HCT116 (cell line): ENCODE measurements around the gene IL1R2. TPM values are rescaled to one million over a fixed set of nuclear protein-coding genes. Genes with fewer than 3 reads are reported as not detected.

Source experiments
- ATAC-seq: fragments of 200-7000 bp; cut with Tn5 transposase; 2 replicates; pipeline ENCODE4 v1.9.1; 2020; ENCODE audit warnings: mild to moderate bottlenecking, moderate library complexity
- BruUV-seq: library from RNA; stranded (reverse); fragments of 400-500 nt; replicated peaks from 2 replicates; lab custom pipeline; 2021; lab: Mats Ljungman, UMichigan
- CTCF ChIA-PET: fragments of 300-600 bp; sonication (Branson Sonifier 250); formaldehyde crosslinking; loops from one replicate; lab custom pipeline; 2021; ENCODE audit warnings: antibody characterized with exemption; lab: Charles Lee
- POLR2A ChIA-PET: fragments of 300-600, 350-600 bp; sonication (Branson Sonifier 250); formaldehyde crosslinking; loops from one replicate; lab custom pipeline; 2021; ENCODE audit warnings: antibody characterized with exemption; lab: Charles Lee
- RAD21 ChIA-PET, 2 experiments: fragments of 300-600 bp; sonication (Branson Sonifier 250); formaldehyde crosslinking; loops; one replicate each; lab custom pipeline; 2023; ENCODE audit warnings: low total read pairs in 2 of 2; ENCODE audit not compliant: uncharacterized antibody in 2 of 2, unreplicated experiment in 2 of 2, low non-redundant PET in 1 of 2; lab: Charles Lee
- DNase-seq: peaks from one replicate; pipeline ENCODE4 v3.0.0-alpha.2; 2010; ENCODE audit warnings: low read depth, low spot score
- H2AFZ ChIP-seq: fragments of 200-600 bp; shearing (Covaris generic), sonication (generic); 2 replicates; pipeline ENCODE4 v1.6.1; 2017; ENCODE audit warnings: low read depth, mixed run types, mixed read lengths, antibody characterized with exemption, low read length; ENCODE audit not compliant: poor library complexity, severe bottlenecking
- H3K27ac ChIP-seq: 2 replicates; pipeline ENCODE4 v1.5.1; 2012; ENCODE audit warnings: low read depth, low read length
- H3K27me3 ChIP-seq: fragments of 200-600 bp; sonication (generic); 2 replicates; pipeline ENCODE4 v1.6.1; 2016; ENCODE audit warnings: mixed run types, low read length, mixed read lengths; ENCODE audit not compliant: insufficient read depth
- H3K36me3 ChIP-seq, 2 experiments: fragments of 200-500 bp in 1 of 2; fragments of 200-600 bp in 1 of 2; sonication (Bioruptor generic) in 1 of 2; sonication (generic) in 1 of 2; 2 replicates each; pipeline versions ENCODE4 v1.5.1 to v1.6.1; 2014 to 2016; ENCODE audit warnings: low read length in 2 of 2, inconsistent platforms in 1 of 2, mixed read lengths in 1 of 2, mixed run types in 1 of 2; ENCODE audit not compliant: insufficient read depth in 2 of 2, control insufficient read depth in 1 of 2
- H3K4me1 ChIP-seq, 2 experiments: fragments of 200-600 bp in 1 of 2; sonication (generic) in 1 of 2; 2 replicates each; pipeline versions ENCODE4 v1.5.1 to v1.6.1; 2012 to 2017; ENCODE audit warnings: low read length in 2 of 2, inconsistent platforms in 1 of 2, mild to moderate bottlenecking in 1 of 2, mixed read lengths in 1 of 2, mixed run types in 1 of 2, moderate library complexity in 1 of 2; ENCODE audit not compliant: insufficient read depth in 2 of 2, control insufficient read depth in 1 of 2
- H3K4me2 ChIP-seq: fragments of 200-600 bp; sonication (generic); 2 replicates; pipeline ENCODE4 v1.6.1; 2017; ENCODE audit warnings: mixed run types, low read length, mixed read lengths
- H3K4me3 ChIP-seq, 2 experiments: fragments of 200-600 bp in 1 of 2; sonication (generic) in 1 of 2; replicated peaks in 1 of 2; 2 replicates each; pipeline ENCODE4 v1.5.1; 2011 to 2016; ENCODE audit warnings: low read length in 2 of 2, control low read depth in 1 of 2, low read depth in 1 of 2, mild to moderate bottlenecking in 1 of 2, mixed read lengths in 1 of 2, mixed run types in 1 of 2
- H3K79me2 ChIP-seq: fragments of 200-600 bp; sonication (generic); 2 replicates; pipeline ENCODE4 v1.6.1; 2017; ENCODE audit warnings: mild to moderate bottlenecking, mixed run types, low read length, moderate library complexity, mixed read lengths; ENCODE audit not compliant: insufficient read depth
- H3K9ac ChIP-seq: fragments of 200-600 bp; sonication (generic); 2 replicates; pipeline ENCODE4 v1.6.1; 2016; ENCODE audit warnings: low read length, mixed read lengths
- H3K9me2 ChIP-seq: fragments of 200-600 bp; sonication (generic), shearing (Covaris generic); 2 replicates; pipeline ENCODE4 v1.6.1; 2017; ENCODE audit warnings: mixed run types, mild to moderate bottlenecking, moderate library complexity; ENCODE audit not compliant: insufficient read depth
- H3K9me3 ChIP-seq, 2 experiments: fragments of 200-500 bp in 1 of 2; fragments of 200-600 bp in 1 of 2; sonication (Bioruptor generic) in 1 of 2; sonication (generic) in 1 of 2; 2 replicates each; pipeline ENCODE4 v1.6.1; 2014 to 2017; ENCODE audit warnings: low read length in 2 of 2, mixed read lengths in 2 of 2, inconsistent platforms in 1 of 2, low read depth in 1 of 2, mild to moderate bottlenecking in 1 of 2, mixed run types in 1 of 2, moderate library complexity in 1 of 2; ENCODE audit not compliant: control insufficient read depth in 1 of 2, insufficient read depth in 1 of 2
- H4K20me1 ChIP-seq: fragments of 200-600 bp; sonication (generic), shearing (Covaris generic); 2 replicates; pipeline ENCODE4 v1.6.1; 2017; ENCODE audit warnings: mixed run types, mild to moderate bottlenecking, moderate library complexity; ENCODE audit not compliant: insufficient read depth
- CBX3 ChIP-seq: IDR thresholded peaks from 2 replicates; pipeline ENCODE4 v1.6.1; 2012; ENCODE audit warnings: low read depth
- CEBPB ChIP-seq: IDR thresholded peaks from 2 replicates; pipeline ENCODE4 v1.6.1; 2012; ENCODE audit warnings: low read depth
- EGR1 ChIP-seq: IDR thresholded peaks from 2 replicates; pipeline ENCODE4 v1.6.1; 2012; ENCODE audit warnings: low read depth
- EZH2 ChIP-seq: fragments of 200-600 bp; sonication (generic); IDR thresholded peaks from 2 replicates; pipeline ENCODE4 v1.6.1; 2017; ENCODE audit warnings: antibody characterized with exemption, mixed run types
- EZH2phosphoT487 ChIP-seq: fragments of 200-600 bp; IDR thresholded peaks from 2 replicates; pipeline ENCODE4 v1.6.1; 2018; ENCODE audit warnings: antibody characterized with exemption, borderline replicate concordance
- FOSL1 ChIP-seq: IDR thresholded peaks from 2 replicates; pipeline ENCODE4 v1.6.1; 2012; ENCODE audit warnings: low read depth
- JUND ChIP-seq: IDR thresholded peaks from 2 replicates; pipeline ENCODE4 v1.6.1; 2012
- POLR2A ChIP-seq: IDR thresholded peaks from 2 replicates; pipeline ENCODE4 v1.7.0; 2011; ENCODE audit warnings: borderline replicate concordance; ENCODE audit not compliant: insufficient read depth, insufficient read length; ENCODE audit errors: extremely low read depth
- POLR2AphosphoS5 ChIP-seq: IDR thresholded peaks from 2 replicates; pipeline ENCODE4 v1.6.1; 2011; ENCODE audit warnings: mild to moderate bottlenecking, low read depth, low read length, moderate library complexity
- RAD21 ChIP-seq: IDR thresholded peaks from 2 replicates; pipeline ENCODE4 v1.6.1; 2012; ENCODE audit warnings: low read depth, mild to moderate bottlenecking
- SIN3A ChIP-seq: IDR thresholded peaks from 2 replicates; pipeline ENCODE4 v1.6.1; 2012; ENCODE audit warnings: low read depth
- SP1 ChIP-seq: IDR thresholded peaks from 2 replicates; pipeline ENCODE4 v1.6.1; 2012; ENCODE audit warnings: low read depth
- SRF ChIP-seq: IDR thresholded peaks from 2 replicates; pipeline ENCODE4 v1.6.1; 2012; ENCODE audit warnings: low read depth
- TCF7L2 ChIP-seq: IDR thresholded peaks from 2 replicates; pipeline ENCODE4 v1.7.0; 2011; ENCODE audit warnings: borderline replicate concordance, inconsistent platforms; ENCODE audit not compliant: insufficient read depth, insufficient read length; ENCODE audit errors: extremely low read depth
- YY1 ChIP-seq: IDR thresholded peaks from 2 replicates; pipeline ENCODE4 v1.6.1; 2011; ENCODE audit warnings: low read length, low read depth, moderate library complexity, mild to moderate bottlenecking; ENCODE audit not compliant: insufficient replicate concordance; ENCODE audit errors: extremely low read depth
- ZNF274 ChIP-seq: fragments of 200-500 bp; sonication (Bioruptor generic); IDR thresholded peaks from 2 replicates; pipeline ENCODE4 v1.6.1; 2014; ENCODE audit warnings: mild to moderate bottlenecking, low read depth, low read length, inconsistent platforms
- intact Hi-C: fragments of 100-400 bp; cut with micrococcal nuclease; formaldehyde crosslinking; loops from 2 replicates; pipeline ENCODE4 v1.10.0; 2022
- total RNA-seq: library from RNA; stranded (reverse); gene quantifications from one replicate; pipeline ENCODE4 v1.2.1, GENCODE V29; 2021; ENCODE audit not compliant: unreplicated experiment
- TF ChIP-seq, protein P1 (sequence below): IDR thresholded peaks from 2 replicates; pipeline ENCODE4 v1.6.1; 2011; ENCODE audit warnings: mild to moderate bottlenecking, low read length, moderate library complexity; ENCODE audit not compliant: insufficient replicate concordance; ENCODE audit errors: extremely low read depth
- TF ChIP-seq, protein P2 (sequence below), 3 experiments: fragments of 200-600 bp in 1 of 3; sonication (generic) in 1 of 3; IDR thresholded peaks in 2 of 3; conservative IDR thresholded peaks in 1 of 3; 2 replicates each; pipeline ENCODE4 v1.5.1; 2012 to 2017; ENCODE audit warnings: low read depth in 2 of 3, low read length in 2 of 3, antibody characterized with exemption in 1 of 3, borderline replicate concordance in 1 of 3, control low read depth in 1 of 3, mild to moderate bottlenecking in 1 of 3, mixed read lengths in 1 of 3, mixed run types in 1 of 3, moderate library complexity in 1 of 3; ENCODE audit not compliant: insufficient read depth in 1 of 3
- TF ChIP-seq, protein P3 (sequence below): IDR thresholded peaks from 2 replicates; pipeline ENCODE4 v1.6.1; 2012; ENCODE audit warnings: low read depth

Gene IL1R2
- total RNA-seq, 1 experiment from 2014 or later, result 0.52 TPM

DNA sequence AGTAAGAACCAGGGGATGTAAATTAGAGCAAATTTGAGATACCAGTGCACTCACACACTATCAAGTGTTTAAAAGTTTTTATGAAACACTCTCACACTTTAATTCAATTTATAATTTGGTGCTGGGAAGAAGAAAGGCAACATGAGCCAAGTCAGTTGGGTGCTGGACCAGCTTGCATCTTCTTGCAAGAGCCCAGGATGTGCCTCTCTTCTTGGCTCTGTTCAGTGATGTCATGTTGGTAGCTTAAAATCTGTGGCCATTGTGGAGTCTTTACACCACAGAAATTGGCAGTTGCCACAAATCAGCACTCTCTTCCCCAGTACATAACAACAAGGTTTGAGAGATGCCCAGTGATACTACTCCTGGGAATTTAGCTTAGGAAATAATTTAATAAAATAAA, 38.2 kb downstream of the IL1R2 start:
- TF ChIP-seq, protein P1, sequence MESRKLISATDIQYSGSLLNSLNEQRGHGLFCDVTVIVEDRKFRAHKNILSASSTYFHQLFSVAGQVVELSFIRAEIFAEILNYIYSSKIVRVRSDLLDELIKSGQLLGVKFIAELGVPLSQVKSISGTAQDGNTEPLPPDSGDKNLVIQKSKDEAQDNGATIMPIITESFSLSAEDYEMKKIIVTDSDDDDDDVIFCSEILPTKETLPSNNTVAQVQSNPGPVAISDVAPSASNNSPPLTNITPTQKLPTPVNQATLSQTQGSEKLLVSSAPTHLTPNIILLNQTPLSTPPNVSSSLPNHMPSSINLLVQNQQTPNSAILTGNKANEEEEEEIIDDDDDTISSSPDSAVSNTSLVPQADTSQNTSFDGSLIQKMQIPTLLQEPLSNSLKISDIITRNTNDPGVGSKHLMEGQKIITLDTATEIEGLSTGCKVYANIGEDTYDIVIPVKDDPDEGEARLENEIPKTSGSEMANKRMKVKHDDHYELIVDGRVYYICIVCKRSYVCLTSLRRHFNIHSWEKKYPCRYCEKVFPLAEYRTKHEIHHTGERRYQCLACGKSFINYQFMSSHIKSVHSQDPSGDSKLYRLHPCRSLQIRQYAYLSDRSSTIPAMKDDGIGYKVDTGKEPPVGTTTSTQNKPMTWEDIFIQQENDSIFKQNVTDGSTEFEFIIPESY, result no peak
- TF ChIP-seq CEBPB (no peak), YY1 (no peak), POLR2A (no peak), RAD21 (no peak), EGR1 (no peak), ZNF274 (no peak), EZH2phosphoT487 (no peak), TCF7L2 (no peak), SRF (no peak), CBX3 (no peak), SP1 (no peak), JUND (no peak), FOSL1 (no peak), POLR2AphosphoS5 (no peak), SIN3A (no peak), EZH2 (no peak)
- TF ChIP-seq, protein P2, sequence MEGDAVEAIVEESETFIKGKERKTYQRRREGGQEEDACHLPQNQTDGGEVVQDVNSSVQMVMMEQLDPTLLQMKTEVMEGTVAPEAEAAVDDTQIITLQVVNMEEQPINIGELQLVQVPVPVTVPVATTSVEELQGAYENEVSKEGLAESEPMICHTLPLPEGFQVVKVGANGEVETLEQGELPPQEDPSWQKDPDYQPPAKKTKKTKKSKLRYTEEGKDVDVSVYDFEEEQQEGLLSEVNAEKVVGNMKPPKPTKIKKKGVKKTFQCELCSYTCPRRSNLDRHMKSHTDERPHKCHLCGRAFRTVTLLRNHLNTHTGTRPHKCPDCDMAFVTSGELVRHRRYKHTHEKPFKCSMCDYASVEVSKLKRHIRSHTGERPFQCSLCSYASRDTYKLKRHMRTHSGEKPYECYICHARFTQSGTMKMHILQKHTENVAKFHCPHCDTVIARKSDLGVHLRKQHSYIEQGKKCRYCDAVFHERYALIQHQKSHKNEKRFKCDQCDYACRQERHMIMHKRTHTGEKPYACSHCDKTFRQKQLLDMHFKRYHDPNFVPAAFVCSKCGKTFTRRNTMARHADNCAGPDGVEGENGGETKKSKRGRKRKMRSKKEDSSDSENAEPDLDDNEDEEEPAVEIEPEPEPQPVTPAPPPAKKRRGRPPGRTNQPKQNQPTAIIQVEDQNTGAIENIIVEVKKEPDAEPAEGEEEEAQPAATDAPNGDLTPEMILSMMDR (IDR thresholded peaks at IDR 0.05 in 2 of 3, conservative IDR thresholded peaks at IDR 0.05 in 1 of 3; ENCODE audit: borderline replicate concordance in 1 of 3, insufficient read depth in 1 of 3, low read depth in 2 of 3, low read length in 2 of 3), result no peak
- TF ChIP-seq, protein P3, sequence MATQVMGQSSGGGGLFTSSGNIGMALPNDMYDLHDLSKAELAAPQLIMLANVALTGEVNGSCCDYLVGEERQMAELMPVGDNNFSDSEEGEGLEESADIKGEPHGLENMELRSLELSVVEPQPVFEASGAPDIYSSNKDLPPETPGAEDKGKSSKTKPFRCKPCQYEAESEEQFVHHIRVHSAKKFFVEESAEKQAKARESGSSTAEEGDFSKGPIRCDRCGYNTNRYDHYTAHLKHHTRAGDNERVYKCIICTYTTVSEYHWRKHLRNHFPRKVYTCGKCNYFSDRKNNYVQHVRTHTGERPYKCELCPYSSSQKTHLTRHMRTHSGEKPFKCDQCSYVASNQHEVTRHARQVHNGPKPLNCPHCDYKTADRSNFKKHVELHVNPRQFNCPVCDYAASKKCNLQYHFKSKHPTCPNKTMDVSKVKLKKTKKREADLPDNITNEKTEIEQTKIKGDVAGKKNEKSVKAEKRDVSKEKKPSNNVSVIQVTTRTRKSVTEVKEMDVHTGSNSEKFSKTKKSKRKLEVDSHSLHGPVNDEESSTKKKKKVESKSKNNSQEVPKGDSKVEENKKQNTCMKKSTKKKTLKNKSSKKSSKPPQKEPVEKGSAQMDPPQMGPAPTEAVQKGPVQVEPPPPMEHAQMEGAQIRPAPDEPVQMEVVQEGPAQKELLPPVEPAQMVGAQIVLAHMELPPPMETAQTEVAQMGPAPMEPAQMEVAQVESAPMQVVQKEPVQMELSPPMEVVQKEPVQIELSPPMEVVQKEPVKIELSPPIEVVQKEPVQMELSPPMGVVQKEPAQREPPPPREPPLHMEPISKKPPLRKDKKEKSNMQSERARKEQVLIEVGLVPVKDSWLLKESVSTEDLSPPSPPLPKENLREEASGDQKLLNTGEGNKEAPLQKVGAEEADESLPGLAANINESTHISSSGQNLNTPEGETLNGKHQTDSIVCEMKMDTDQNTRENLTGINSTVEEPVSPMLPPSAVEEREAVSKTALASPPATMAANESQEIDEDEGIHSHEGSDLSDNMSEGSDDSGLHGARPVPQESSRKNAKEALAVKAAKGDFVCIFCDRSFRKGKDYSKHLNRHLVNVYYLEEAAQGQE, result no peak
- TF ChIP-seq, all 23 proteins: peak for 0
- H3K9me2 ChIP-seq, result no peaks in the 10 kb centered on the region
- ChIA-PET RAD21 (no interaction called here), POLR2A (no interaction called here), CTCF (interaction anchor here (1.1 kb wide), 1 partner anchor 136 kb away, joined by 3 read pairs; no protein-coding TSS in a partner anchor)
- H3K9me3 ChIP-seq, result no peaks in the 10 kb centered on the region
- H3K79me2 ChIP-seq, result no peaks in the 10 kb centered on the region
- peaks cover 9 to 11% of the 10 kb centered on the region in 2 experiments; a peak in 3 of 4 replicates for H3K4me1 ChIP-seq
- no peaks in the 10 kb centered on the region for H3K36me3 ChIP-seq
- no TSS peak for BruUV-seq
- H3K4me2 ChIP-seq, result no peak overlapping the region
- H2AFZ ChIP-seq, result no peak overlapping the region
- intact Hi-C loops, result no loop called here
- no peaks in the 10 kb centered on the region for H4K20me1 ChIP-seq
- no peak overlapping the region for H3K9ac ChIP-seq
- no peak for DNase-seq
- H3K27ac ChIP-seq, result no peak overlapping the region
- no peak overlapping the region for H3K4me3 ChIP-seq
- no peak for ATAC-seq
- no peaks in the 10 kb centered on the region for H3K27me3 ChIP-seq
